Neuronal stem cell (in vitro differentiated cells): ENCODE results near the gene PPP2R2B.

Source experiments
- DNase-seq: peaks from one replicate; pipeline ENCODE4 v3.0.0-alpha.2; 2013; ENCODE audit warnings: low spot score
- H2AFZ ChIP-seq: one replicate; pipeline ENCODE4 v1.6.1; 2013; ENCODE audit warnings: mild to moderate bottlenecking, low read length, inconsistent platforms
- H2AK5ac ChIP-seq: 2 replicates; pipeline ENCODE4 v1.6.1; 2013; ENCODE audit warnings: low read depth, mild to moderate bottlenecking, inconsistent platforms, low read length, moderate library complexity, mixed read lengths
- H2BK120ac ChIP-seq: 2 replicates; pipeline ENCODE4 v1.6.1; 2013; ENCODE audit warnings: low read depth, mild to moderate bottlenecking, inconsistent platforms, low read length, moderate library complexity, mixed read lengths
- H2BK12ac ChIP-seq: one replicate; pipeline ENCODE4 v1.6.1; 2013; ENCODE audit warnings: low read length, inconsistent platforms
- H2BK15ac ChIP-seq: 2 replicates; pipeline ENCODE4 v1.6.1; 2013; ENCODE audit warnings: mild to moderate bottlenecking, low read length, inconsistent platforms, mixed read lengths
- H2BK5ac ChIP-seq: one replicate; pipeline ENCODE4 v1.6.1; 2013; ENCODE audit warnings: inconsistent platforms, mild to moderate bottlenecking, low read length, moderate library complexity
- H3K14ac ChIP-seq: one replicate; pipeline ENCODE4 v1.6.1; 2013; ENCODE audit warnings: low read length, inconsistent platforms
- H3K18ac ChIP-seq: 2 replicates; pipeline ENCODE4 v1.6.1; 2013; ENCODE audit warnings: low read length, inconsistent platforms
- H3K23ac ChIP-seq: 2 replicates; pipeline ENCODE4 v1.6.1; 2013; ENCODE audit warnings: low read depth, mild to moderate bottlenecking, mixed read lengths, low read length, inconsistent platforms; ENCODE audit not compliant: poor library complexity
- H3K27ac ChIP-seq: replicated peaks from 3 replicates; pipeline ENCODE4 v1.5.1; 2013; ENCODE audit warnings: low read length, inconsistent platforms
- H3K27me3 ChIP-seq, 3 experiments: 2 replicates each; pipeline ENCODE4 v1.6.1; 2013; ENCODE audit warnings: low read length in 3 of 3, mild to moderate bottlenecking in 2 of 3, inconsistent platforms in 1 of 3, low read depth in 1 of 3, mixed read lengths in 1 of 3, moderate library complexity in 1 of 3; ENCODE audit not compliant: control insufficient read depth in 3 of 3, insufficient read depth in 3 of 3
- H3K36me3 ChIP-seq, 2 donors: replicated peaks in 1 of 2; 2 replicates each; pipeline ENCODE4 v1.6.1; 2013; ENCODE audit warnings: low read length in 2 of 2; ENCODE audit not compliant: control insufficient read depth in 2 of 2, insufficient read depth in 2 of 2
- H3K4ac ChIP-seq: 2 replicates; pipeline ENCODE4 v1.6.1; 2013; ENCODE audit warnings: inconsistent platforms, mild to moderate bottlenecking, low read length, moderate library complexity
- H3K4me1 ChIP-seq, 2 donors: 1 replicate in 1 of 2; 2 replicates in 1 of 2; pipeline ENCODE4 v1.6.1; 2013; ENCODE audit warnings: low read length in 2 of 2, low read depth in 1 of 2; ENCODE audit not compliant: control insufficient read depth in 2 of 2, insufficient read depth in 1 of 2
- H3K4me2 ChIP-seq: one replicate; pipeline ENCODE4 v1.6.1; 2013; ENCODE audit warnings: mild to moderate bottlenecking, low read length, inconsistent platforms; ENCODE audit not compliant: insufficient read depth, poor library complexity, severe bottlenecking
- H3K4me3 ChIP-seq, 2 donors: 2 replicates each; pipeline ENCODE4 v1.5.1; 2013; ENCODE audit warnings: low read length in 2 of 2, mild to moderate bottlenecking in 2 of 2, inconsistent platforms in 1 of 2, moderate library complexity in 1 of 2
- H3K79me1 ChIP-seq: one replicate; pipeline ENCODE4 v1.6.1; 2013; ENCODE audit warnings: low read depth, mild to moderate bottlenecking, inconsistent platforms, low read length, moderate library complexity
- H3K9ac ChIP-seq: one replicate; pipeline ENCODE4 v1.6.1; 2013; ENCODE audit warnings: mild to moderate bottlenecking, low read depth, low read length, inconsistent platforms; ENCODE audit not compliant: poor library complexity
- H3K9me3 ChIP-seq, 2 donors: replicated peaks in 1 of 2; 2 replicates each; pipeline versions ENCODE3 to v1.6.1; 2013; ENCODE audit warnings: low read length in 2 of 2, mild to moderate bottlenecking in 2 of 2, inconsistent platforms in 1 of 2, low read depth in 1 of 2, mixed read lengths in 1 of 2, moderate library complexity in 1 of 2; ENCODE audit not compliant: control insufficient read depth in 2 of 2, insufficient read depth in 1 of 2
- H4K8ac ChIP-seq: one replicate; pipeline ENCODE4 v1.6.1; 2013; ENCODE audit warnings: low read depth, mild to moderate bottlenecking, inconsistent platforms, low read length, moderate library complexity
- H4K91ac ChIP-seq: one replicate; pipeline ENCODE4 v1.6.1; 2013; ENCODE audit warnings: low read length, low read depth, mild to moderate bottlenecking, inconsistent platforms; ENCODE audit not compliant: poor library complexity
- WGBS, 2 donors: extraction: QIAGEN DNeasy Blood & Tissue Kit; methylation state at CpG; one replicate each; pipeline ENCODE4 v1.1.7; 2013; ENCODE audit warnings: missing lambda C conversion rate in 2 of 2, mixed read lengths in 1 of 2; ENCODE audit not compliant: insufficient read length in 2 of 2, insufficient replicate concordance in 1 of 2; ENCODE audit errors: extremely low coverage in 2 of 2; 5-methylcytosine and 5-hydroxymethylcytosine counted together

Gene PPP2R2B

DNA sequence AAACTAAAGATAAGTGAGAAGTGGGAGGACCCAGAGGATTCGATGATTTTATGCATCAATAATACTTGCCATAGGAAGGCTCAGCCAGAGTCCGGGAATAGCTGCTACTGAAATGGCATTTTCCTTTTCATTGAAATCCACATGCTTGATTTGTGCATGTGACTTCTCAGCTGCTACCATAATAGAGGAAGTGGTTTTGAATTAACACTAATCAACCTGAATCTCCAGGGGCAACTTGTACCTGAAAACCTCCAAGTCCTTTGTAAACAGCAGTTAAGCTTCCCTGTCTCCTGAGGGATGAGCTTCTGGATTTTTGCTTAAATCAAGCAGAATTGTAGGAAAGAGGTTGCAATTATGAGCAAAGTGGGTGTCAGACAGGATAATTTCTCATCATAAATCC lies 124.9 kb downstream of the PPP2R2B start:
- Histone ChIP-seq H3K4me3 (no peak overlapping the region), H2BK12ac (no peak overlapping the region), H3K18ac (no peak overlapping the region), H3K4ac (no peak overlapping the region), H3K9me3 (peaks cover 1 to 7% of the 10 kb centered on the region in 2 donors), H3K4me1 (peaks cover 7 to 14% of the 10 kb centered on the region in 2 donors), H3K36me3 (no peaks in the 10 kb centered on the region), H2BK120ac (no peak overlapping the region), H2AFZ (no peak overlapping the region), H4K91ac (no peak overlapping the region), H3K79me1 (no peaks in the 10 kb centered on the region), H3K9ac (no peak overlapping the region), H3K14ac (no peak overlapping the region), H4K8ac (no peak overlapping the region), H2AK5ac (no peak overlapping the region), H3K27me3 (no peaks in the 10 kb centered on the region), H3K4me2 (no peak overlapping the region), H2BK5ac (no peak overlapping the region), H3K23ac (no peak overlapping the region), H2BK15ac (no peak overlapping the region), H3K27ac (no peak overlapping the region)
- no CpG with 5 or more reads among the region's 2 CpGs for WGBS, 2 donors
- DNase-seq, result no peak

GRCh38 chr5:146751781-146752401 lies 126.7 kb downstream of the PPP2R2B start:
- Histone ChIP-seq H3K4me3 (no peak overlapping the region), H3K27ac (no peak overlapping the region), H2AFZ (no peak overlapping the region), H3K79me1 (no peaks in the 10 kb centered on the region), H3K36me3 (no peaks in the 10 kb centered on the region), H3K18ac (no peak overlapping the region), H3K27me3 (no peaks in the 10 kb centered on the region), H2BK12ac (no peak overlapping the region), H3K9me3 (peaks cover 1 to 12% of the 10 kb centered on the region in 2 donors), H3K9ac (no peak overlapping the region), H2BK5ac (no peak overlapping the region), H3K4ac (no peak overlapping the region), H4K91ac (no peak overlapping the region), H3K23ac (no peak overlapping the region), H2BK15ac (no peak overlapping the region), H4K8ac (no peak overlapping the region), H3K4me2 (no peak overlapping the region), H2BK120ac (no peak overlapping the region), H3K14ac (no peak overlapping the region), H3K4me1 (peaks cover 5 to 14% of the 10 kb centered on the region in 2 donors), H2AK5ac (no peak overlapping the region)
- no peak for DNase-seq
- no CpG with 5 or more reads among the region's 3 CpGs for WGBS, 2 donors

DNA sequence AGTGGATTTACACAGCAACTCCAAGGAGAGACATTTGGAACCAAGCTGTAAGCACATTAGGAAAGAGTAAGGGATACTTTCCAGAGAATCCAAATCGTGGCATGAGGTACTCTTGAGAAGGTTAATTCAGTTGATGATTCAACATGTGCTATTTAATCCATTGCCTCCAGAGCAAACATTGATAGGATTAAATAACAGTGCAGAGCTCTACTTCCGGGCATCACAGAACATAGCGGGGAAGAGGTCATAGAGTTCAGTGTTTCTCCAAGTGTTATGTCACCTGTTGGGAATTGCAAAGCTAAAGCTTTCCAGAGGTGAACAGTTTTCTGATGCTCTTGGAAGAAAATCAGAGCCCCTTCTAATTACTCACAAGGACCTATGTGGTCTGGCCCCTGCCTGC lies 127.5 kb downstream of the PPP2R2B start:
- no peaks in the 10 kb centered on the region for H3K36me3 ChIP-seq
- no peak overlapping the region for H3K9ac ChIP-seq
- H2BK120ac ChIP-seq, result no peak overlapping the region
- H2BK12ac ChIP-seq, result no peak overlapping the region
- H2AFZ ChIP-seq, result no peak overlapping the region
- no peak overlapping the region for H3K4me2 ChIP-seq
- peaks cover 1 to 12% of the 10 kb centered on the region in 2 donors for H3K9me3 ChIP-seq
- H4K91ac ChIP-seq, result no peak overlapping the region
- no CpG with 5 or more reads among the region's 3 CpGs for WGBS, 2 donors
- H3K4me1 ChIP-seq, result peaks cover 2 to 14% of the 10 kb centered on the region in 2 donors
- H3K4ac ChIP-seq, result no peak overlapping the region
- H3K4me3 ChIP-seq, result no peak overlapping the region
- no peak for DNase-seq
- no peak overlapping the region for H3K23ac ChIP-seq
- no peak overlapping the region for H2AK5ac ChIP-seq
- H3K14ac ChIP-seq, result no peak overlapping the region
- no peak overlapping the region for H2BK5ac ChIP-seq
- no peaks in the 10 kb centered on the region for H3K79me1 ChIP-seq
- H3K18ac ChIP-seq, result no peak overlapping the region
- H3K27ac ChIP-seq, result no peak overlapping the region
- H3K27me3 ChIP-seq, result no peaks in the 10 kb centered on the region
- no peak overlapping the region for H4K8ac ChIP-seq
- H2BK15ac ChIP-seq, result no peak overlapping the region

GRCh38 chr5:146748533-146748932 lies 130.0 kb downstream of the PPP2R2B start:
- Histone ChIP-seq H3K4me2 (no peak overlapping the region), H2BK12ac (no peak overlapping the region), H3K36me3 (no peaks in the 10 kb centered on the region), H2AFZ (no peak overlapping the region), H2BK15ac (no peak overlapping the region), H3K27ac (no peak overlapping the region), H3K27me3 (no peaks in the 10 kb centered on the region), H2BK120ac (no peak overlapping the region), H2BK5ac (no peak overlapping the region), H2AK5ac (no peak overlapping the region), H3K18ac (no peak overlapping the region), H3K23ac (no peak overlapping the region), H4K8ac (no peak overlapping the region), H3K14ac (no peak overlapping the region), H3K4me1 (peaks cover 11 to 22% of the 10 kb centered on the region in 2 donors), H3K79me1 (no peaks in the 10 kb centered on the region), H4K91ac (no peak overlapping the region), H3K4ac (no peak overlapping the region), H3K9ac (no peak overlapping the region), H3K4me3 (no peak overlapping the region), H3K9me3 (peaks cover 1 to 12% of the 10 kb centered on the region in 2 donors)
- DNase-seq, result no peak
- no CpG with 5 or more reads among the region's 1 CpG for WGBS, 2 donors
